Stimulated activated CD4-positive, alpha-beta T cell treated with anti-CD3 and anti-CD28 coated beads, Interleukin-2, amount 100 ng/mL, for 4 hours (primary cell): ENCODE measurements around the gene KRTAP10-2.
"Not testable (repeated sequence)": the region's sequence is repeated elsewhere in the genome, so short reads cannot be mapped to it uniquely, and the experiment has no call there.

ENCODE experiments used
- DNase-seq: peaks from one replicate; pipeline ENCODE4 v3.0.0-alpha.2; 2020; ENCODE audit warnings: low read depth

The KRTAP10-2 gene

DNA sequence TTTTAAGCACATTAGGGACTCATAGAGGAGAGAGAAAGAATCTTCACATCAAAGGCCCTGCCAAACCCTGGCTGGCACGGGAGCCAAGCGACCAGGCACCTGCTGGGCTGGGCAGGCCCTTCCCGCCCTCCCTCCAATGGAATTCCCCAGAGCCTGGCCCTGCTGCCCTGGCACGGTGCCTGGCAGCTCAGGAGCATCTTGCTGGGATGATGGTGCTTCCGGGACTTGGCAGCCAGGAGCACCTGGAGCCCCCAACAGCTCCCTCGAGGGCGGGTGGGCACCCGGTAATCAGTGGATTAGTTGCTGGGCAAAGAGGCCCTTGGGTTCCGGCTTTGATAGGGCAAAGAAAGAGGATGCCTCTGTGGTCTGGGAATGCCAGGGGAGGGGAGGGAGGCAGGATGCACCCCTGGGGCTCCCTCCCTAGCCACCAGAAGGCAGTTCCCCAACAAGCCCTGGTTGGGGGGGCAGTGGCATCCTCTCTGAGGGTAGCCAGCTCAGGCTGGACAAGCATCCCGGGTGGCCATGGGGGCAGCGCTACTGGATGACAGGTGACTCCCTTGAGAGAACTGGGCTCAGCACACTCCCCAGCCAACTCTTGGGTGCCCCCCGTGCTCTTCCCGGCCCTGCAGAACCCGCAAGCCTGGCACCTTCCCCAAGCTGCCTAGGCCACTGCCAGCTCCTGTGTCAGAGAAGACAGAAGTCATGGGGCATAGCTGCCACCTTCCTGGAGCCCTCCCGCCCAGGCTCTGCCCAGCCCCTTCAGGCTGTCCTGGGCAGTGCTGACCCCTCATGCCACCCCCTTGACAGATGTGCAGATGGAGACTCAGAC, 37.7 kb downstream of the KRTAP10-2 start:
- no peak for DNase-seq

- DNase-seq, result no peak
These were observed 38.6 kb downstream of the KRTAP10-2 start for GRCh38 chr21:44512496-44513388.

GRCh38 chr21:44511938-44512275, 39.4 kb downstream of the KRTAP10-2 start:
- no peak for DNase-seq

- DNase-seq, result no peak
These were observed 39.9 kb downstream of the KRTAP10-2 start for GRCh38 chr21:44511219-44511937.

- DNase-seq, result peak; percentile 63
These were observed 40.6 kb downstream of the KRTAP10-2 start for GRCh38 chr21:44510508-44511218.

- no peak for DNase-seq
These were observed 41.2 kb downstream of the KRTAP10-2 start for GRCh38 chr21:44510109-44510507.

- DNase-seq, result no peak
These were observed 41.8 kb downstream of the KRTAP10-2 start for GRCh38 chr21:44509539-44509938.

DNA sequence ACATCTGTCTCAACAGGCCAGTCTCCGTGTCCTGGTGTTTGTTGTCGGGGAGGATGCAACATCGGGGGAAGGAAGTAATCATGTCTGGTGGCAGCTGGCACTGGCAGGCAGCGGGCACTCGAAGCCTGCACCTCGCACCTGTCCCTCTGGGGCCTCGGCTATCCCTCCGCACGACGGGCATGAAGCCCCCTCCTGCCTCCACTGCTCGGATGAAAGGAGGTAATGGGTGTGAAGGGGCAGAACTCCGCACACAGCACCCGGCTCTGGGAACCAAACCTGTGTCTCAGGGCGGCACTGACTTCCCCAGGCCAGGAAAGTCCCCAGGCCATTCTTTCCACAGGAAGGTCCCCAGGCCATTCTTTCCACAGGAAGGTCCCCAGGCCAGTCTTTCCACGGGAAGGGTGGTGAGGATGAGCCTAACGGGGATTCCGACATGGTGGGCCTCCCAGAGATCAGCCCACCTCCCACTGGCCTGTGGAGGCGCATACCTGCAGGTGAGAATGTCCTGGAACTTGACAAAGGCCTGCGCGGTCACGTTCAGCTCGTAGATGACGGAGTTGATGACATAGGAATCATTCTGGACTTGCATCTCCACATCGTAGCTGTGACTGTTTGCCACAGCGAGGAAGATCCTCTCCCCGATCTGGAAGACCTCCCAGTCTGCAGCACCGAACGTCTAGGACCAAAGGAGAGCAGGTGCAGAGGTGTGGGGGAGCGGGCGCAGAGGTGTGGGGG, 42.4 kb downstream of the KRTAP10-2 start:
- no peak for DNase-seq

- no peak for DNase-seq
These were observed 42.9 kb downstream of the KRTAP10-2 start for GRCh38 chr21:44508426-44508710.

GRCh38 chr21:44507673-44508425, 43.5 kb downstream of the KRTAP10-2 start:
- DNase-seq, result no peak

GRCh38 chr21:44506279-44507255, 44.7 kb downstream of the KRTAP10-2 start:
- no peak for DNase-seq

GRCh38 chr21:44505673-44506278, 45.5 kb downstream of the KRTAP10-2 start:
- DNase-seq, result no peak

- no peak for DNase-seq
These were observed 47.4 kb downstream of the KRTAP10-2 start for GRCh38 chr21:44503901-44504399.

- not testable (repeated sequence) for DNase-seq
These were observed 48.1 kb downstream of the KRTAP10-2 start for GRCh38 chr21:44503006-44503889.

DNA sequence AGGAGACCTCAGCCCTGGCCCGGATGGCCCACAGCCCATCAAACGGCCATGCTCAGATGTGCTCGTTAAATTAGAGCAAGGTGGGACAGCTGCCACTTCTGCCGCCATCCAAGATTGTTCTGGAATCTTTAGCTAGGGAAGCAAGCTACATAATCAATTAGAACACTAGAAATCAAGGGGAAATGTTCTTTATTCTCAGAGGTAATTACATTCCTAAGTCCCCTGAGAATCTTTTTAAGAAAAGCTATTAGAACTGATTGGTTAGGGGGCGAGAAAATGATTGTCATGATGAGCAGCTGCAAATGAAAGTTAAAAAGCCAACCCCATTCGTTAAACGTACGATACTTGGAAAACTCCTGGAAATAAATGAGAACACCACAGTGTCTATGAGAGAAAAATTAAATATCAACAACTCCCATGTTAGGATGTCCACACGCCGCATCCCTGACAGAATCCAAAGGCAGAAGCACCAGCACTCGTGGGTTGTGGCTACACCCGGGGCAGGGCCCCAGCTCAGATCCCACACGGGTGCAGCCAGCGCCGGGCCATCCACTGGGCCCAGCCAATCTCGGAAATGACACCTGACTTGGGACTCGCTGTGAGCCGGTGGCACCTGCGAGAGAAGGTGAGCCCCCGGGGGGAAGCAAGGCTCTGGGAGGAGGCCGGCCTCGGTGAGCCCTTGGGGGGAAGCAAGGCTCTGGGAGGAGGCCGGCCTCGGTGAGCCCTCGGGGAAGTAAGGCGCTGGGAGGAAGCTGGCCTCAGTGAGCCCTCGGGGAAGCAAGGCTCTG, 48.9 kb downstream of the KRTAP10-2 start:
- no peak for DNase-seq
